ENCODE results near the gene GPC6. TPM values are rescaled to one million over a fixed set of nuclear protein-coding genes. Genes with fewer than 3 reads are reported as not detected.

GPC6 gene
- total RNA-seq, 4 donors from 2014 or later = 6.7 to 67.2 (median 11.1) TPM

GRCh38 chr13:93915269-93915809 is 688.7 kb downstream of the GPC6 start:
- Histone ChIP-seq H3K4me1 (no peaks in the 10 kb centered on the region), H3K4me3 (no peak overlapping the region), H3K9me3 (no peaks in the 10 kb centered on the region), H3K27me3 (no peaks in the 10 kb centered on the region), H3K36me3 (no peaks in the 10 kb centered on the region), H3K27ac (no peak overlapping the region)
- intact Hi-C loops (cut with DNase I; ENCODE audit: low total_unique reads) = no loop called here
- DNase-seq = no peak
- TF ChIP-seq, protein P1, sequence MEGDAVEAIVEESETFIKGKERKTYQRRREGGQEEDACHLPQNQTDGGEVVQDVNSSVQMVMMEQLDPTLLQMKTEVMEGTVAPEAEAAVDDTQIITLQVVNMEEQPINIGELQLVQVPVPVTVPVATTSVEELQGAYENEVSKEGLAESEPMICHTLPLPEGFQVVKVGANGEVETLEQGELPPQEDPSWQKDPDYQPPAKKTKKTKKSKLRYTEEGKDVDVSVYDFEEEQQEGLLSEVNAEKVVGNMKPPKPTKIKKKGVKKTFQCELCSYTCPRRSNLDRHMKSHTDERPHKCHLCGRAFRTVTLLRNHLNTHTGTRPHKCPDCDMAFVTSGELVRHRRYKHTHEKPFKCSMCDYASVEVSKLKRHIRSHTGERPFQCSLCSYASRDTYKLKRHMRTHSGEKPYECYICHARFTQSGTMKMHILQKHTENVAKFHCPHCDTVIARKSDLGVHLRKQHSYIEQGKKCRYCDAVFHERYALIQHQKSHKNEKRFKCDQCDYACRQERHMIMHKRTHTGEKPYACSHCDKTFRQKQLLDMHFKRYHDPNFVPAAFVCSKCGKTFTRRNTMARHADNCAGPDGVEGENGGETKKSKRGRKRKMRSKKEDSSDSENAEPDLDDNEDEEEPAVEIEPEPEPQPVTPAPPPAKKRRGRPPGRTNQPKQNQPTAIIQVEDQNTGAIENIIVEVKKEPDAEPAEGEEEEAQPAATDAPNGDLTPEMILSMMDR (IDR thresholded peaks at IDR 0.05) = no peak
- no peak for TF ChIP-seq POLR2A (IDR thresholded peaks at IDR 0.05)

GRCh38 chr13:93922063-93922855 is 695.7 kb downstream of the GPC6 start:
- Histone ChIP-seq H3K27ac (no peak overlapping the region), H3K4me3 (no peak overlapping the region), H3K4me1 (no peaks in the 10 kb centered on the region), H3K36me3 (no peaks in the 10 kb centered on the region), H3K9me3 (no peaks in the 10 kb centered on the region), H3K27me3 (no peaks in the 10 kb centered on the region)
- no peak for DNase-seq
- intact Hi-C loops (cut with DNase I; ENCODE audit: low total_unique reads) = no loop called here
- TF ChIP-seq, protein P1 (IDR thresholded peaks at IDR 0.05) = no peak
- TF ChIP-seq POLR2A (IDR thresholded peaks at IDR 0.05) = no peak

- no peaks in the 10 kb centered on the region for H3K27me3 ChIP-seq
- no peaks in the 10 kb centered on the region for H3K36me3 ChIP-seq
- intact Hi-C loops (cut with DNase I; ENCODE audit: low total_unique reads) = no loop called here
- H3K4me1 ChIP-seq = no peaks in the 10 kb centered on the region
- no peak overlapping the region for H3K27ac ChIP-seq
- no peak overlapping the region for H3K4me3 ChIP-seq
- TF ChIP-seq POLR2A (IDR thresholded peaks at IDR 0.05) = no peak
- TF ChIP-seq, protein P1 (IDR thresholded peaks at IDR 0.05) = no peak
- no peaks in the 10 kb centered on the region for H3K9me3 ChIP-seq
- DNase-seq = no peak
Measured at GRCh38 chr13:93925990-93926389, 699.4 kb downstream of the GPC6 start.

GRCh38 chr13:93926425-93926824 is 699.8 kb downstream of the GPC6 start:
- Histone ChIP-seq H3K27ac (no peak overlapping the region), H3K4me3 (no peak overlapping the region), H3K27me3 (no peaks in the 10 kb centered on the region), H3K9me3 (no peaks in the 10 kb centered on the region), H3K4me1 (no peaks in the 10 kb centered on the region), H3K36me3 (no peaks in the 10 kb centered on the region)
- DNase-seq = no peak
- intact Hi-C loops (cut with DNase I; ENCODE audit: low total_unique reads) = no loop called here
- TF ChIP-seq POLR2A (IDR thresholded peaks at IDR 0.05) = no peak
- TF ChIP-seq, protein P1 (IDR thresholded peaks at IDR 0.05) = no peak

- H3K36me3 ChIP-seq = no peaks in the 10 kb centered on the region
- H3K4me3 ChIP-seq = no peak overlapping the region
- intact Hi-C loops (cut with DNase I; ENCODE audit: low total_unique reads) = no loop called here
- DNase-seq = no peak
- no peak overlapping the region for H3K27ac ChIP-seq
- no peak for TF ChIP-seq POLR2A (IDR thresholded peaks at IDR 0.05)
- TF ChIP-seq, protein P1 (IDR thresholded peaks at IDR 0.05) = no peak
- H3K27me3 ChIP-seq = no peaks in the 10 kb centered on the region
- no peaks in the 10 kb centered on the region for H3K9me3 ChIP-seq
- H3K4me1 ChIP-seq = no peaks in the 10 kb centered on the region
Measured at GRCh38 chr13:93927431-93927830, 700.8 kb downstream of the GPC6 start.

Measured in uterus (tissue), 4 donors.